Measurements from ENCODE around the gene BMP2K.
A peak's percentile ranks its signal among the peaks of the same experiment; 100 is the strongest.

Gene BMP2K

DNA sequence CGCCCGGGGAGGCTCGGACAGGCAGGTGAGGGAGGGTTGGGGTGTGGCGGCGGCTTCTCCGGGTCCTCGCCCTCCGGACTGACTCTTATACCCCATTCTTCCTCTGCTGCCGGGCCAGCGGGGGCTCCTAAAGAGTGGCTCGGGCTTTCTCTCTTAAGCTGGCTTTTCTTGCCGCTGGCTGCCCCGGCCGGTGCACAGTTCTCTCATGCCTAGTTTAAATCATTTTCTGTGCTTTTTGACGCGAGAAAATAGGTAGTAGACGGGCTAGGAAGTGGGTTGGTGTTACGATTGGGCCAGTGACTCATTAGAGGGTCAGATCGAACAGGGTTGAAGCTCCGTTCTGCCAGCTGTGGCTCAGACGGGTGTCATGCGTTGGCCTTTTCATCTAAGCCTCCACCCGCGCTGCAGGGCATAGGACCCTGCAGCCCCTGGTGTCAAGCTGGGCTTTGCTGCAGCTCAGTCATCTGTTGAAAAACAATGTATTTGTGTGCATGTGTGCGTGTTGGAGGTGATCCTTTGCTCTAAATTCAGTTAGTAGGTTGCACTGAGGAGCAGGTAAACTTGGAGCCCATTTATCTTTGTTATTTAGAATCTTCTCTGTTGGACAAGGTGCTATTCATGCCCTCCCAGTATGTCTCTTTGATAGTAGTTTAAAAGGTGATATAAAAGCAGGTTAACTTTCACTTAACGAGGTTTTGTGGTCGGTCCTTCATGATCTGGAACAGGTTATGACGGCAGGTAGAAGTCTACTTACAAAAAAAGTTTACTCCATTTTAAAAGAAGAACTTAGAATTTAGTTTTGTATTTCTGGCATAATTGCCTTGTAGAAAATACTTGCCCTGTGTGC, 802 bp downstream of the BMP2K start:
- TF ChIP-seq, protein P1, sequence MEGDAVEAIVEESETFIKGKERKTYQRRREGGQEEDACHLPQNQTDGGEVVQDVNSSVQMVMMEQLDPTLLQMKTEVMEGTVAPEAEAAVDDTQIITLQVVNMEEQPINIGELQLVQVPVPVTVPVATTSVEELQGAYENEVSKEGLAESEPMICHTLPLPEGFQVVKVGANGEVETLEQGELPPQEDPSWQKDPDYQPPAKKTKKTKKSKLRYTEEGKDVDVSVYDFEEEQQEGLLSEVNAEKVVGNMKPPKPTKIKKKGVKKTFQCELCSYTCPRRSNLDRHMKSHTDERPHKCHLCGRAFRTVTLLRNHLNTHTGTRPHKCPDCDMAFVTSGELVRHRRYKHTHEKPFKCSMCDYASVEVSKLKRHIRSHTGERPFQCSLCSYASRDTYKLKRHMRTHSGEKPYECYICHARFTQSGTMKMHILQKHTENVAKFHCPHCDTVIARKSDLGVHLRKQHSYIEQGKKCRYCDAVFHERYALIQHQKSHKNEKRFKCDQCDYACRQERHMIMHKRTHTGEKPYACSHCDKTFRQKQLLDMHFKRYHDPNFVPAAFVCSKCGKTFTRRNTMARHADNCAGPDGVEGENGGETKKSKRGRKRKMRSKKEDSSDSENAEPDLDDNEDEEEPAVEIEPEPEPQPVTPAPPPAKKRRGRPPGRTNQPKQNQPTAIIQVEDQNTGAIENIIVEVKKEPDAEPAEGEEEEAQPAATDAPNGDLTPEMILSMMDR (IDR thresholded peaks at IDR 0.05; ENCODE audit: control extremely low read depth, extremely low read depth, low read depth, missing control alignments) = no peak
- CTCF ChIA-PET = interaction anchor here (0.6 kb wide), 1 partner anchor 60 kb away, joined by 3 read pairs; no protein-coding TSS in a partner anchor
- POLR2A ChIA-PET = interaction anchor here (0.6 to 0.7 kb wide), 4 partner anchors 7 to 34 kb away, joined by 4 to 6 read pairs (median 4); no protein-coding TSS in a partner anchor
- DNase-seq (ENCODE audit: extremely low spot score) = peak; percentile 35

DNA sequence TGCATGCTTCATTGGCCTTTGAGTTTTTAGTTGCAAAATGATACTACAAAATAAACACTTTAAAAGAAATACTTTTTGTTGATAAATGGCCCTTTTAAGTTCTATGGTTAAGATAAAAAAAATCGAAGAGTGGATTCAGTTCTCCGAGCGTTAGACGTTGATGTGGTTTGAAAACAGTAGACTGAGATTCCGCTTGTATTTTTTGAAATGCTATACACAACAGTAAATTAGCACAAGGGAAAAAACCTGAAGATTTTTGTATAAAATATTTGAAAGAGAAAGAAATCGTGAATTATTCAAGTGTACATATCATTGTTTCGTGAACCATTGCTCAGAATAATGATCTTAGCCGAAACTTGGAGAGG, 1.4 kb downstream of the BMP2K start:
- DNase-seq (ENCODE audit: extremely low spot score) = no peak
- ChIA-PET POLR2A (no interaction called here), CTCF (no interaction called here)
- TF ChIP-seq, protein P1 (IDR thresholded peaks at IDR 0.05; ENCODE audit: control extremely low read depth, extremely low read depth, low read depth, missing control alignments) = no peak

DNA sequence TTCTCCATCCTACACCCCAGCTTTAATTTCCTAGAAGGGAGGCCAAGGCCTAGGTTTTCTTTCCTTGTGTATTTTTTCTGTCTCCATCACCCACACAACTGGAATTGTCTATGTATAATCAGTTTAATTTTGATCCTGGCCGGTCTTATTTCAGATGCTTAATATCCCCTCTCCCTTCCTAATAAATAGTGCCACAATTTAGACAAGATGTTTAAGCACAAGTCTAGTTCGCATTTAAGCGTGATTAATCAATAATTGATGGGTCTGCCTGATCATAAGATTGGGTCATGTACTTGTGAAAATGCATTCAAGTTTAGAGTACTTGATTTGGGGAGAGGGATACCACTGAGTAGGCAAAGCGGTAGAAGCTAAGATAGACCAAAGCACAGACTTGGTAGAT, 2.4 kb downstream of the BMP2K start:
- ChIA-PET CTCF (interaction anchor here (1.0 kb wide), 1 partner anchor 167 kb away, joined by 3 read pairs; no protein-coding TSS in a partner anchor), POLR2A (no interaction called here)
- DNase-seq (ENCODE audit: extremely low spot score) = no peak
- TF ChIP-seq, protein P1 (IDR thresholded peaks at IDR 0.05; ENCODE audit: control extremely low read depth, extremely low read depth, low read depth, missing control alignments) = no peak

GRCh38 chr4:78779280-78779679, 3.1 kb downstream of the BMP2K start:
- ChIA-PET CTCF (interaction anchor here (1.1 to 2.1 kb wide), 4 partner anchors 11 to 134 kb away, joined by 3 to 11 read pairs (median 4); no protein-coding TSS in a partner anchor), POLR2A (no interaction called here)
- no peak for DNase-seq (ENCODE audit: extremely low spot score)
- TF ChIP-seq, protein P1 (IDR thresholded peaks at IDR 0.05; ENCODE audit: control extremely low read depth, extremely low read depth, low read depth, missing control alignments) = no peak

DNA sequence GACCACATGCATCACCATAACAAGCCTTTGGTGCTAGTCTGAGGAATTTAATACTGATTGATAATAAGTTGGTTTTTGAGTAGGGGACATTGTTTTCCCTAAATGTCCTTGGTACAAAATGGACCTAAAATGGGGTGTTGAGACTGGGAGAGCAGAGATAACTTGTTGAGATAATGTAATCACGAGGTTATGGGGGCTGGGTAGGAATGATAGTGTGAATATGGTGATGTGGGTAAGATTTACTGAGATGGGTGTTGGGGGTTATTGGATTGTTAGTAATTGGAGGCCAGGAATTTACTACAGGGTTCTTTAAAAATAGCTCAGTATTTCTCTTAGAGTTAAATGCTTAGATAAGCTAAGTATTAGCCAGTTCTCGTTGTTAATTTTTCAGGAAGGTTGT, 3.9 kb downstream of the BMP2K start:
- TF ChIP-seq, protein P1 (IDR thresholded peaks at IDR 0.05; ENCODE audit: control extremely low read depth, extremely low read depth, low read depth, missing control alignments) = no peak
- ChIA-PET POLR2A (no interaction called here), CTCF (interaction anchor here (1.1 to 2.1 kb wide), 6 partner anchors 10 to 135 kb away, joined by 3 to 11 read pairs (median 4); no protein-coding TSS in a partner anchor)
- no peak for DNase-seq (ENCODE audit: extremely low spot score)

DNA sequence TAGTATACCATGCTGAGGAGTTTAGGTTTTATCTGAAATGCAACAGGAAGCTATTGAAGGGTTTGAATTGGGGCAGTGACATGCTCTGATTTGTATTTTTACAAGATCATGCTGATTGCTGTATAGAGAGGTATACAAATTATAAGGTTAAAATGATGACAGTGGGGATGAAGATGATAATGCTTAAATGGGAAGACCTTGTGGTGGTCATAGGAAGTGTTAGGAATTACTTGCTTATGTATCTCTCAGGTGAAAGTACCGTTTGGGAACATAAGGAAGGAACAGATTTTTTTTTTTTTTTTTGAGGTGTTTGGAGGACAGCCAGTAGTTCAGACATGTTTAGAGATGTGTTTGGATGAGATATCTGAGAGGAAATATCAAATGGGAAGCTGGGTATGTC, 5.0 kb downstream of the BMP2K start:
- POLR2A ChIA-PET = no interaction called here
- TF ChIP-seq, protein P1 (IDR thresholded peaks at IDR 0.05; ENCODE audit: control extremely low read depth, extremely low read depth, low read depth, missing control alignments) = no peak
- no peak for DNase-seq (ENCODE audit: extremely low spot score)
- CTCF ChIA-PET = interaction anchor here (1.3 to 1.4 kb wide), 2 partner anchors 15 to 29 kb away, joined by 3 to 5 read pairs; no protein-coding TSS in a partner anchor

All from GM10248 (cell line).